Stimulated activated CD8-positive, alpha-beta memory T cell treated with anti-CD3 and anti-CD28 coated beads, Interleukin-7, amount 100 ng/mL, for 1 hour (primary cell): ENCODE data around the gene USP15.

Source experiments
- DNase-seq, 2 donors: peaks; one replicate each; pipeline ENCODE4 v3.0.0-alpha.2; 2020; ENCODE audit warnings: low read depth in 2 of 2

Gene USP15

DNA sequence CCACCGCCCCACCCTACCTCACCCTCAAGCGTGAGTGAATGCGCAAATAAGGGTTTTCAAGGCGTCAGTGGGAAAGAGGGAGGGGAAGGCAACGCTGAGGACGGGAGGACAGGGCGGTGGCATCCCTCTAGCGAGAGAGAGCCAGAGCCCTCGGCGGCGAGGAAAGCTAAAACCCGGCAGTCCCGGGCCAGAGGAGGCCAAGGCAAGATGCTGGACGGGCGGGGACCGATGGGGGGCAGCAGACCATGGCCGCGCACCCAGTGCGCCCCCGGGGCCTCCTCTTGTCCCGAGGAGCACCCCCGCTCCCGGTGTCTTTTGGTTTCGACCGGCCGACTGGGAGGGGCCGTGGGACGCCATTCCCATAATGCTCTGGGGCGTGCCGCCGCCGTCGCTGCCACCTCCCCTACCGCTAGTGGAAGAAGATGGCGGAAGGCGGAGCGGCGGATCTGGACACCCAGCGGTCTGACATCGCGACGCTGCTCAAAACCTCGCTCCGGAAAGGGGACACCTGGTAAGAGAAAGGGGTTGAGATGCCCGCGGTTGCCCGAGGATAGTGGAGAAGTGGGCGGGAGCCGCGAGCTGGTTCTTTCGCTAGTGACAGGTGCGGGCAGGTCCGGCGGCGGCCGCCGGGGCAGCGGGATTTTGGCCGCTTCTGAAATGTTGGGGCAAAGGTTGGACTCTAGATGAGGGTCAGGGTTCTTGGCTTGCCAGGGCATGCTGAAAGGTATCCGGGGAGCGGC is at the start of gene USP15:
Gene USP15 (plus strand): TSS at position 412 of the 740 bp plus-strand sequence. CDS start 11 bp downstream, at position 423.
- DNase-seq = peak; percentile 94

DNA sequence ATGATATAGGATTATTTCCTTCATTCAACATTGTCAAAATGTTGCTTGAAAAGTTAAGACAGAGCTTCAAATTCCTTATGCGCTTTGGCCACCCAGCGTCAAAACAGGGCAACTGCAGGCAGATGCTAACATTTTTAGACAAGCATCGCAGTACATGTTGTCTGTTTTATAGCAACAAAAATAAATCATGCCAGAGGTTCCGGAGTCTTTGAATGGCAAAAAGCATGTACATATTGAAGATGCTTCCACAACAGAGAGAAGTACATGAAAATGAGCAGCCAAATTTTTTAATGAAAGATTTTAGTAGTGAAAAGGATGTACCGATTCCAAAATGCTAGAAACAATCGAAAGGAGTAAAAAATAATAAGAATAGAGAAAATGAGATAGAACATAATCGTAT is 49.8 kb upstream of the USP15 start:
- no peak for DNase-seq

DNA sequence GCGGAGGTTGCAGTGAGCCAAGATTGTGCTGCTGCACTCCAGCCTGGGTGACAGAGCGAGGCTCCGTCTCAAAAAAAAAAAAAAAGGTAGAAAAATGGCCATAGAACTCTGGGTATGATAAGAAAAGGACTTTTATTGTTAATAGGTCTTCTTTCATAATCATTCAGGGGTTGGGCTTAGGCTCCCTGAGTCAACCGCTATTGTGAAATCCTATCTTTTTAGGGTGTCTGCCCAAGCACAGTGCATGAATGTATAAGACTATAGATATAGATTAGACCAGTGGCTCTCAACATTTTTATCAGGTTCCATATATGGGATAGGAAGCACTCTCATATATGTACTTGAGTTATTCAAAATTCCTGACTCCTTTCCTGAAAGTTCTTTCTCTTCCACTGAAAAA is 48.7 kb upstream of the USP15 start:
- no peak for DNase-seq

GRCh38 chr12:62214846-62215245 is 45.4 kb upstream of the USP15 start:
- no peak for DNase-seq

DNA sequence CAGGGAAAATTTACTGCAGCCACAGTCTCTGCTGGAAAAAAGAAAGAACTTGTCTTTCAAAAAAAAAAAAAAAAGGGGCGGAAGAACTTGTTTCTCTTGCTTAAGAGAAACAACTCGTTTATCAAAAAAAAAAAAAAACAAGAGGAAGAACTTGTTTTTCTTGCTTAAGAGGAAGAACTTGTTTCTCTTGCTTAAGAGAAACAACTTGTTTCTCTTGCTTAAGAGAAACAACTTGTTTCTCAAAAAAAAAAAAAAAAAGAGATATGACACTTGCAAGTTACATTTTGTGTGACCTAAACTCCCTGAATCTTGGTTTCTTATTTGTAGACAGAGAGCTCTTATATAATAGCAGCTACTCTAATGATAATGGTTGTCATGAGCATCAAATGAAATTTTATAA is 44.7 kb upstream of the USP15 start:
- no peak for DNase-seq

- DNase-seq = no peak
These were observed 42.6 kb upstream of the USP15 start for GRCh38 chr12:62217466-62218194.

DNA sequence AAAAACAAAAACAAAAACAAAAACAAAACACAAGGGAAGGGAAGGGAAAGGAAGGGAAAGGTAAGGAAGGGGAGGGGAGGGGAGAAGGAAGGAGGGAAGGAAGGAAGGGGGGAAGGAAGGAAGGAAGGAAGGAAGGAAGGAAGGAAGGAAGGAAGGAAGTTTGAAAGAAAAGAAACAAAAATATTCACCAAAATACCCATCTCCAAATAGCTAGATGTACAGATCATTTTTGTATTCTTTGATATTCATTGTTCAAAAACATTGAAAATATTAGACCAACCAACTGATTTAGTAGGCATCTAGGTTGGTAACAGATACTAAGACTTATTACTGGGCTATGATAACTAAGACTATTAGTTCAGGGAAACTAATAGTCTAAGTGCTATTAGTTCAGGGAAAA is 39.1 kb upstream of the USP15 start:
- DNase-seq = no peak

GRCh38 chr12:62224601-62225000 is 35.6 kb upstream of the USP15 start:
- no peak for DNase-seq

- DNase-seq = no peak
These were observed 33.1 kb upstream of the USP15 start for GRCh38 chr12:62227091-62227490.

GRCh38 chr12:62230652-62231051 is 29.6 kb upstream of the USP15 start:
- no peak for DNase-seq

- no peak for DNase-seq
These were observed 28.0 kb upstream of the USP15 start for GRCh38 chr12:62232143-62232729.

GRCh38 chr12:62233805-62234204 is 26.4 kb upstream of the USP15 start:
- no peak for DNase-seq

- no peak for DNase-seq
These were observed 20.6 kb upstream of the USP15 start for GRCh38 chr12:62239571-62239970.

DNA sequence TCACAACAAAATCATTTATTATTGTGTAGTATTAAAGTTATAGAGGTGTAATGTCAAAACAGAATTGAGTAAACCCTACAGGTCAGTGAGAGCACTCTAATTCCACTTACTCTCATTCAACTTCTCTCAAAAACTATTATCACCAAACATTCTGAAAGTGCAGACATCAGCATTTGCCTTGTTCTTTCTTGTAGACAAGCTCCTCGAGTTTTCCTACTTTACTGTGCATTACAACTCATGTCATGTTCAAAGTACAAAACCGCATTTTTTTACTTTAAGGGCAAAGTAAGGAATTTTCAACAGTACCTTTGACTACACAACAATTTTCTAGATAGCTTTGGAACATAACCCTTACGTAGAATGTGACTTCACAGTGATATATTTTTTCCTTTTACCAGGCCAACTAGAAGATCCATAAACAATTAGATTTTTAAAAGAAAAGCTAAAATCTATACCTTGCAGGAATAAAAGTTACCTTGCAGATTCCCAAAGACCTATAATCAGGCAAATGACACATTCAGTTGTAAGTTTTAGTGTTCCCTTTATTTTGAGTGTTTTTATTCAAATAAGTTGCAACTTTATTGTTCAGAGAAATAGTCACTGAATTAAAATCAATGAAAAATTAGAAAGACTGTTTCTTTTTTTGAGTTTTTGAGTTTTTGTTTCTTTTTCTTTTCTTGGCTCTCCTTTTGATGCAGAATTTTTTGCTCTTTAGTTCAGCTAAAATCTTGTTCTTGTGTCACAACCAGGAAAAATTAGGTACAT is 12.7 kb upstream of the USP15 start:
- no peak for DNase-seq

- DNase-seq = no peak
These were observed 11.3 kb upstream of the USP15 start for GRCh38 chr12:62248873-62249272.

DNA sequence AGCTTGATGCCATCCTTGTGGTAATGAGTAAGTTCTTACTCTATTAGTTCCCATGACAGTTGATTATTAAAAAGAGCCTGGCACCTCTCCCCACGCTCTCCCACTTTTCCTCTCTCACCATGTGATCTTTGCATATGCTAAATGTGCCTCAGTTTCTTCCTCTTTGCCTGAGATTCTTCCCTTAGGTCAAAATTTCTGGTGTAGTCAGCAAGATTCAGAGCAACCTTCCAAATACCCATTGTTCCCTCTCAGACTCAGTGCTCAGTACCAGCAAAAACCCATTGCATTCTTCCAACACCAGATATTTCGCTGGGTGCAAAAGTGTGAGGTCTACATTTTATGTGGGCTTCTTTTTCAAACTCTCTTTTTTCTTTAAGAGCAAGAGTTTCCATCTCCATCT is 10.8 kb upstream of the USP15 start:
- no peak for DNase-seq

DNA sequence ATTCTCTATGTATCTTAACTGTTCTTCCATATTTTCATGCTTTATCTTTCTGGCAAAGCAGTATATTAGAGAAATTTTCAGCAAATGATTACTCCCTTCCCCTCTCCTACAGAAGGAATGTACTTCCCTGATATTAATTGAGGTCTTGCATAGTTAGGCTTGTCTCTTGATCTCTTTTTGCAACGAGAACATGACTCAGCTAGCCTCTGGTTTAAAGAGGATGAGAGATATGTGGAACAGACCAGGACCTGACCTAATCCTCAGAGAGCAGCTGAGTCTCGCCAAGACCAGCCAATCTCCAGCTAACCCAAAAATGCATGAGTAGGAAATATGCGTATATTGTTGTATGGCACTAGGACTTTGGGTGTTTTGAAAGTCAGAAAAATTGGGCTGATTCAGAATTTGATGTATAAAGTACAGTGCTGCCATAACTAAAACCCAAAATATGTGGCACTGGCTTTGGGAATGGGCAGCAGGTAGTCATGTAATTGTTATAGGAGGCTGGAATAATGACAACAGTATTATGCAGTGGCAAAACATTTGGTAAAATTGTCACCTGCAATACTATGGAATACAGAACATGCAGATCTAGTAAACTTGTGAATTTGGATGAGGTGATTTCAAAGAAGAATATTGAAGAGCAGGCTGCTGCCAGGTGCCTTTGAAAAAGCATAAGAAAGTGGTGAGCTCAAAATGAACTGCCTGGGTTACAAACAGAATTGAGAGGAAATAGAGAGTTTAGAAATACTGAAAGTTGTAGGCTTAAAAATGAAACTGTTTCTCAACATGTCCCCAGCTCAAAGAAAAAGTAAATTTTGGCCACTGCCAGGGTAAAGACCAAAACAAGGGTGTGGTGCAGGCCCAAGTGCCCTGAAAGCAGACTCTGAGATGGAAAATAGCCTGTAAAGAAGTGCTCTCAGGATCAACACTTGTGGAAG is 9.3 kb upstream of the USP15 start:
- no peak for DNase-seq

- no peak for DNase-seq
These were observed 8.6 kb upstream of the USP15 start for GRCh38 chr12:62251609-62251958.

GRCh38 chr12:62252576-62252975 is 7.6 kb upstream of the USP15 start:
- no peak for DNase-seq

DNA sequence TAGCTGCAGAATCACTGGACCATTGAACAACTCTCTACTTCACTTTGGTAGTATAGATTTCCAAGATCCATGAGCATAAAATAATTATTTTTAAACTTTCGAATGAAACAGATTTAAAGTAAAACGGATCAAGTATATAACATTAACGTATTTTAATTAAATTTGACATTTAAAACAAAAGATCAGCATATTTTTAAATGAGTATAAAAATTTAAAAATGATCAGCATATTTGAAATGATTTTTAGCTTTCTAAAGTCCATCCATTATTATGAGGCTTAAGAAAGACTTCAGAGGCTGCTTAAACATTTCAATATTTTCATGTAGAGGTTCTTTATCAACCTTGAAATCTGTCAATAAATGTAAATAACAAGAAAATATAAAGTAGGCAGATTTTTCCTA is 5.2 kb upstream of the USP15 start:
- DNase-seq = no peak

DNA sequence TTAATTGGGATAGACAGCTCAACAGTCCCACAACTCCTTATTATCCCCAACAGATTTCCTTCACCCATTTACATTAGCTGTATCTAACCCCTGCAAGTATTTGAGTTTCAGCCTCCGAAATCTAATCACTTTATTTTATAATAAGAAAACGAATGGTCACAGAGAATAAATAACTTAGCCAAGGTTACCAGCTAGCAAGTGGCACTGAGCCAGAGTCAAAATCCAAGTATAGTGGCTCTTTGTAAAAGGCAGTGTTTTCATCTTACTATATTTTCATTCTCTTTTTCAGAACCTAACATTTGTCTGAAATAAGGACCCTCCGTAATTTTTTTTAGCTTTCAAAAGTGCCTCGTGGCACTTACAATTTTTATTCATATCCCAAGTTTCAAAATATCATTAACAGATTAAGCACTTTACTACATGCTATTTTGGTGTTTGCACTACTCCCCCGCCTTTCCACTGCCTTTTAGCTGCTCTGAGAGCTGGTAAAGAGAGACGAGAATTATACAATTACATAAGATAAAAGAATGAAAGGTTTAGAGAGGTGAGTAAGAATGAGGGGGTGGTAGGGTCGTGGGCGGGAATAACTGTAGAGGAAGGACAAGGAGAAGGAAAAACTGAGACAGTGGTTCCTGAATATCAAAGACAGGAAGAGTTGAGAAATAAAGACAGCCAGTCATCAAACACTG is 3.7 kb upstream of the USP15 start:
- no peak for DNase-seq
